Epithelial cell of proximal tubule (primary cell): ENCODE results near the gene VAC14. TPM values are rescaled to one million over a fixed set of nuclear protein-coding genes. Genes with fewer than 3 reads are reported as not detected.

Experiments used
- DNase-seq: peaks from one replicate; pipeline ENCODE4 v3.0.0-alpha.2; 2011; ENCODE audit warnings: low read depth
- H3K4me3 ChIP-seq: 2 replicates; pipeline ENCODE4 v1.5.1; 2011; ENCODE audit warnings: low read depth, mild to moderate bottlenecking, low read length
- total RNA-seq: library from RNA; depleted of rRNA; stranded (reverse); fragments of >200 nt; gene quantifications from 2 replicates; pipeline ENCODE4 v1.2.3, GENCODE V29; 2015
- TF ChIP-seq, protein P1 (sequence below): conservative IDR thresholded peaks from 2 replicates; pipeline ENCODE4 v1.5.1; 2012; ENCODE audit warnings: low read depth, mild to moderate bottlenecking, low read length

Gene VAC14
- total RNA-seq, 1 donor from 2014 or later, result 32.5 TPM

DNA sequence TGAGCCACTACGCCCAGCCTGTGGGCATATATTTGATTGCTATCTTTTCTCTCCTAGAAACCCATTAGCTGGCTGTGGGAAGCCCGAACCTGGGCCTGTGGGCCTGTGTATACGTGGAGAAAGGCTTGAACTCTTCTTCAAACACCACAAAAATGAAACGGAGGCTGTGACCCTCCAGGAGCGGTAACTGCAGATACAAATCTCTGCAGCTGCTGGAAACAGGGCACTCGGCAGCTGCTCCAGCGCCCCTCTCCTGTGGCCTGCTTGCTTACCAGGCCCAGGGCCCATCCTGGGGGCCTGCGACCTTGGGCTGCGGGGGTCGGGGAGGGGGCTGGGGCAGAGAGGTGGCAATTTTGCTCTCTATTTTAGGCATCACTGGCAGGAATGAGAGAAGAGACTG, 87.1 kb downstream of the VAC14 start:
- DNase-seq, result no peak

DNA sequence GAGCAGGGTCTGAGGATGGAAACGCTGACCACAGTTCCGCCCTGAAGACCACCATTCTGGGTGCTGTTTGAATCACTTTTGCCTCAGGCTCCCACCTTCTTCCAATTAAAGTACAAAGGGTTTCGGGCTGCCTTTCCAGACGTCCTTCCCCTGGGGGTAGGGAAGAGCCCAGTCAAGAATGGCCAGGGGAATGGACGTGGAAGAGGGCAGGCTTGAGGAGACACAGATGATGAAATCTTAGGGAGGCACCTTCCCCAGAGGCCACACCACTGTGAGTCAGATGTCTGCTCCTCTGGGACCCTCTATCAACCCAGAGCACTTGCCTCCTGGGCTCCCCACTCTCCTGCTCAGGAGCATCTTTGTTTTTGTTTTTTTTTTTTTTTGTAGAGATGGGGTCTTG, 87.6 kb downstream of the VAC14 start:
- TF ChIP-seq, protein P1, sequence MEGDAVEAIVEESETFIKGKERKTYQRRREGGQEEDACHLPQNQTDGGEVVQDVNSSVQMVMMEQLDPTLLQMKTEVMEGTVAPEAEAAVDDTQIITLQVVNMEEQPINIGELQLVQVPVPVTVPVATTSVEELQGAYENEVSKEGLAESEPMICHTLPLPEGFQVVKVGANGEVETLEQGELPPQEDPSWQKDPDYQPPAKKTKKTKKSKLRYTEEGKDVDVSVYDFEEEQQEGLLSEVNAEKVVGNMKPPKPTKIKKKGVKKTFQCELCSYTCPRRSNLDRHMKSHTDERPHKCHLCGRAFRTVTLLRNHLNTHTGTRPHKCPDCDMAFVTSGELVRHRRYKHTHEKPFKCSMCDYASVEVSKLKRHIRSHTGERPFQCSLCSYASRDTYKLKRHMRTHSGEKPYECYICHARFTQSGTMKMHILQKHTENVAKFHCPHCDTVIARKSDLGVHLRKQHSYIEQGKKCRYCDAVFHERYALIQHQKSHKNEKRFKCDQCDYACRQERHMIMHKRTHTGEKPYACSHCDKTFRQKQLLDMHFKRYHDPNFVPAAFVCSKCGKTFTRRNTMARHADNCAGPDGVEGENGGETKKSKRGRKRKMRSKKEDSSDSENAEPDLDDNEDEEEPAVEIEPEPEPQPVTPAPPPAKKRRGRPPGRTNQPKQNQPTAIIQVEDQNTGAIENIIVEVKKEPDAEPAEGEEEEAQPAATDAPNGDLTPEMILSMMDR, result no peak
- no peak for DNase-seq
- no peak overlapping the region for H3K4me3 ChIP-seq

More for the DNA sequence above, 87.1 kb downstream of the VAC14 start:
- TF ChIP-seq, protein P1, result no peak
- no peak overlapping the region for H3K4me3 ChIP-seq

DNA sequence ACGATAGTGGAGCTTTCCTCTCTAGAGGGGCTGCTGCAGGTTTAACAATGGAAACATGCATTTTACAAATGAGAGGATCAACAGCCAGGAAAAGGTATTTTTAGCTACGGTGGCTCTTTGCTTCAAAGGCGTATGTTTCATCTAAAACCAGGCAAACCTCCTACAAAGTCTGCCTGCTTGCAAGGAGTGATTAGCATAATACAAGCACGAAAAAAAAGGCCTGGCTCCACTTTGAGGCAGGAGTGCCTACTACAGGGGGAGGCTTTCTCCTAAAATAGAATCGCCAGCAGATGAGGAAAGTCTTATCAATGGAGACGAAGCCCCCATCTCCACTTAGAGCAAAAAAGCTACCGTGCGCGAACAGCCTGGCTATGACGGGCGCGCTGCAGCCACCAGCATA, 88.0 kb downstream of the VAC14 start:
- DNase-seq, result no peak
- TF ChIP-seq, protein P1, result no peak
- H3K4me3 ChIP-seq, result no peak overlapping the region

DNA sequence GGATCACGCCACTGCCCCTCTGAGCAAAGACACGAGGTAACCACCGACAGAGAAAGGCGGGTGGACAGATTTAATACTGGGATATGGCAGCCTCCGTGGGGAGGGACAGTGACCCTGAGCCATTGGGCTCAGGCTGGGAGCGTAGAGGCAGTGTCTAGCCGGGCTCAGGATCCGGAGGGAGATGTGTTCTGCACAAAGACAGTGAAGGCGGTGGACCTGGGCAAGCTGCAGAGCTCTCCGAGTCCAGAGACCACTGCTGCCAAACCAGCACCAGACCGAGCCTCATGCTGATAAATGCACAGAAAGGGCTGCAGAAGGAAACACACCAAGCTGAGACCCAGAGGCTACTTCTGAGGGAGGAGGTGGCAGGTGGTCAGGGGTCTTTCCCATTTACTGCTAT, 88.6 kb downstream of the VAC14 start:
- H3K4me3 ChIP-seq, result no peak overlapping the region
- TF ChIP-seq, protein P1, result no peak
- DNase-seq, result no peak

DNA sequence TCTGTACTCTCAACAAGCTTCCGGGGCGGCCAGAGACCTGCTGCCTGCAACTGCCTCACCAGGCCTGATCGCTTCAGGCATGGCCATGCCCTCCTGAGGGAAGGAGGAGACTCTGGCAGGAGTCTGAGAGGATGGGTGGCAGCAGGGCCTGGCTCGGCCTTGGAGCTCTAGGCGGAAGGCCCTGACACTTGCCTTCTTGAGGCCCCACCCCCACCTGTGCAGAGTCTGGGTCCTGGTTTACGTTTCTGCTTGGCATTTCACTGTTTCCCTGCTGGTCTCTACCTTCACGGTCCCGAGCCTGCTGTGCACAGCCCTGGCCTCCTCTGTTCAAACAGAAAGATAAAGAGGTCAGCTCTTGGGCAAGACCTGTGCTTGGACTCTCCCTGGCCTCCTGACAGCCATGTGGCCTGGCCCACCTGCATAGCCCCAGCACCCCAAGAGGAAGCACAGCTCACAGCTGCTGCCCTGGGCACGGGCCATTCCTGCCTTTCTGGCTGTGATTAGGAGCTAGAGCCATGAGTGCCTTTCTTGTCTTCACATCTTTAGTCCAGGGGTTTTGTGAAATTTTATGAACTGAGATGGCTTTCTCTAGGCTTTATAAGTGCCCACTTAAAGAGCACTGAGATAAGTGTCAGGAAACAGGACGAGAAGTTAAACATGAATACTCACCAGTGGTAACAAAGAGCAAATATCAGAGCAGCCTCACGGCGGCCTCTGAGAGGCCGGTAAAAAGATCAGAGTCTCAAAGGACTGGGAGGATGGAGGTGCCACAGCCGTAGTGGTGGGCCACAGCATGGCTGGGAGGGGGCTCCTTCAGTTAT, 89.5 kb downstream of the VAC14 start:
- TF ChIP-seq, protein P1, result no peak
- no peak for DNase-seq
- H3K4me3 ChIP-seq, result no peak overlapping the region

DNA sequence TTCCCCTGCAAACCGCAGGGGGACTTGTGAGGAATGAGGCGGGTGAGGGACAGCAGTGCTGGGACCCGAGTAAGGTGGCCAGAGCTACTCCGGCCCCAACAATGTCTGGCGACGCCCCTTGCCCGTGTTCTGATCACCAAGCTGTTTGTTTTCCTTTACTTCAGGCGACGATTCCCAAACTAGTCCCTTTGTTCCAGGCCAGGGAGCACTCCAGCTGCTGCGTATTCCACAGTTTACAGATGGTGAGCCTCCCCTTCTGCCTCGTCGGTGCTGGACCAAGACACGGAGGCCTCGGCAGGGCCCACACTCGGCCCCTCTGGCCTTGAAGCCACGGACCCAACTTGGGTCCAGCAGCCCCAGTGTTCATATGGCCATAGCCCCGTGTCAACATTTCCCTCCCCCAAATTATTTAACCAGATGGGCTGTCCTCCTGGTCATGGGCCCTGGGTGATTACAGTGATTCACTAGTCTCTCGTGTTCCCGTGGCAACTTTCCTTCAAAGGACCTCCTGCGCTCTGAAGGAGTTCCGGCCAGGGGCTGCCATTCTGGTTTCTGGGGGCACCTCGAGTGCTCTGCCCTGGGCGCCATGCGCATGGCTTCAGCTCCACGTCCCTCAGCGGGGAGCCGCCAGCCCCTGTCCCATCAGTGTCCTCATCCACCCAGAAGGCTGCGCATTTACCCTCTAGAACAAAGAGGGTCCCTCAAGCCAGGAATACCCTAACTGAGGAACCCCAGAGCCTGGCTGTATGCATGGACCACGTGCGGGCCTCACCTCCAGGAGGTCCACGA, 90.3 kb downstream of the VAC14 start:
- no peak overlapping the region for H3K4me3 ChIP-seq
- TF ChIP-seq, protein P1, result no peak
- no peak for DNase-seq
